HG02938 (cell line): ENCODE data around the gene UBD.

ENCODE experiments used
- ATAC-seq: cut with Tn5 transposase; IDR thresholded peaks from one replicate; pipeline ENCODE4 v1.9.1; 2021; ENCODE audit warnings: mild to moderate bottlenecking, moderate library complexity; ENCODE audit not compliant: unreplicated experiment

The UBD gene

DNA sequence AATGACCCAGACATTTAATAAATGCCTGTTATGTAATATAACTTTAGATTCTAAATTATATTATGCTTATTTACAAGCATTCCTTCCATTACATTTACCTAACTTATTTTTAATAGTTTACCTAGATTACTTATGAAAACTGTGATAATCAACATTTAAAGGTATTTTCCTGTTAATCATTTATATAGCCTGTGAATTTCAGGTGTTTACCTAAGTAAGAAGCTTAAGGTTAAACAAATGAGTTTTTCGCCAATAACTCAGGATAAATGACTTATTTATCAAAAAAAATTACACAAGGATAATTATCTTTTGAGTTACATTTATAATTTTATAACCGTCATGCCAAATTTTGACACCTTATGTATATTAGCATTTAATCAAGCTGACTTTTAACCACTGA is 35.5 kb downstream of the UBD start:
- ATAC-seq: no peak

DNA sequence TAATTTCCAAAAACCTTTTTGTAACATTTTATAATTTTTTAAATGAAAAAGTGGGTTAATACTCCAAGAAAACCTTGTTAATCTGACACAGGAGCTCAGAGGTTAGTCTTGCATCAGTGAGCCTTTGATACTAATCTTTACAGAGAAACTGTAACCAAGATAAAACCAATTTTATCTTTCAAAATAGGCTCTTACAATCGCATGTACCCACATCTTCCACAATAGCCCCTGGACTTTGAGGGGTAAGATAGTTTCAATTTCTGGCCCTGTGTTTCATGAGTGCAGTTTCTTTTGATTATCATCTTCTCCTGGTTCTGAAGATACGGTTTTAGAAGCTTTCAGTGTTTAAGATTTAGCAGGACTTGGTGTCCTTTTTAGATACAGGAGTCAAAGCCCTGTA is 37.3 kb downstream of the UBD start:
- no peak for ATAC-seq

DNA sequence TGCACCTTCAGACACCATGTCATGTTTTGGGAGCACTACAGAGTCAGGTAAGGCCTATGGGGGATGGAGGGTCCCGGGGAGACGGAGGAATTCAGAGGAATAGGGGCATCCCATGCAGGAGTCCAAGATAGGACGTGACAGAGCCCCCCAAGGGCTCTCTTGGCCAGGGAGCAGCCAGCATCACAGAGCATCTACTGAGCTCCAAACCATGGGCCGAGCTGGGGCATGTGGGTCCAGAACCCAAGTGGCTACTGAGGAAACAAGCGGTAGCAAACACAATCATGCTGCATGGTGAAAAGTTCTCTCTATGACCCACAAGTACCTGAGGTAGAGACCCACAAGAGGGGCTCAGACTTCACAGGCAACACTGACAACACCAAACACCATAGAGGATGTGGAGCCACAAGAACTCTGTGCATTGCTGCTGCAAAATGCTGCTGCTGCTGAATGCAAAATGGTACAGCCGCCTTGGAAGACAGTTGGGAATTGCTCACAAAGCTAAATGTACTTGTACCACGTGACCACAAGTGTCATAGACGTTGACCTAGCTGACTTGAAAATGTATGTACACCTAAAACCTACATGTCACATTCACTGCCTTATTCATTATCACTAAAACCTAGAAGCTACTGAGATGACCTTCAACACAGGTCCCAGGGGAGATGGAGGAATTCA is 38.4 kb downstream of the UBD start:
- no peak for ATAC-seq

DNA sequence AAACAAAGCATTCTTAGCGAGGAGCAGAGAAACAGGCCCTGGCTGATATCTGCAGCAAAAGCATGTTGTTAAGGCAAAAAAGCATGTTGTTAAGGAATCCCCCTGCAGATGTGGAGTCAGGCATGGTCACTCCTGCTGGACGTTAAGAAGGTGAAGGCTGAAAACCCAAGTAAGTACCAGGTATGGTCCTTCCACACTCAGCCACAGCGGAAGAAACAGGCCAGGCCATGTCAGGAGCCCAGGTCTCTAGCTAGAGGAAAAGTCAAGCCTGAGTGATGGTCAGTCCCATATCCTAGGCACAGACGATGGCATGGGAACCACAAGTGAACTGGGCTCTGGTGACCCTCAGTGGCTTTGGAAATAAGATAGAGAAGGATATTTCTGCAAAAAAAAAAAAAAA is 39.3 kb downstream of the UBD start:
- no peak for ATAC-seq

DNA sequence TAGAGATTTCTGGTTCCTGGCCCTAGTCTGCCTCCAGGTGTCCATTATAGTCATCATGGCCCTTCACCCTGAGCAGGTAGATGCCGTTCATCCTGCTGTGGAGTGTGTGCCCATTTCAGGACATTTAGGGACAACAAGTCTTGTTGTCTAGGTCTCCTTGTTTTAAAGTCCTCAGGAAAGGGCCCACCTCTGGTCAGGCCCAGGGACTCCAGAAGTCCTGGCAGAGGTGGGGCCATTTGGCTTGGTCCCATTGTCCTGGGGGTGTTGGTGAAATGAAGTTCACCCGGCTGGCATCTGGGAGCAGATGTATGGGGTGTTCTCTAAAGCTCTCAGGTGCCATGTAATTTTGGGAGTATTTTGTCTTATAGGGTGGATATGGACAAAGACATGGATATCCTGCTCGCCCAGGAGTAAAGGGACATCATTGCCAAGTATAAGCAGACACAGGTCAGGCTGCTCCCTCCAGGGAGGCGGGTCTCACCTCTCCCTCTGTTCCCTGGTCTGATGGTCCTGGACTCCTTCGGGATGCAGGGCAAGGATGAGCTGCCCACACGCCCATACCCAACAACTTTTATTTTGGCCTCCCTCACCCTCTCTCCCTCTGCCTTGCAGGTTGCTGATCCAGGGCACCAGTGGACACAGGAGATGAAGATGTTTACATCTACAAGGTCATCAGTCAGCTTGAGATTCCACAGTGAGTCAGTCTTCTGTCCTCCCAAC is 40.1 kb downstream of the UBD start:
- ATAC-seq: no peak

DNA sequence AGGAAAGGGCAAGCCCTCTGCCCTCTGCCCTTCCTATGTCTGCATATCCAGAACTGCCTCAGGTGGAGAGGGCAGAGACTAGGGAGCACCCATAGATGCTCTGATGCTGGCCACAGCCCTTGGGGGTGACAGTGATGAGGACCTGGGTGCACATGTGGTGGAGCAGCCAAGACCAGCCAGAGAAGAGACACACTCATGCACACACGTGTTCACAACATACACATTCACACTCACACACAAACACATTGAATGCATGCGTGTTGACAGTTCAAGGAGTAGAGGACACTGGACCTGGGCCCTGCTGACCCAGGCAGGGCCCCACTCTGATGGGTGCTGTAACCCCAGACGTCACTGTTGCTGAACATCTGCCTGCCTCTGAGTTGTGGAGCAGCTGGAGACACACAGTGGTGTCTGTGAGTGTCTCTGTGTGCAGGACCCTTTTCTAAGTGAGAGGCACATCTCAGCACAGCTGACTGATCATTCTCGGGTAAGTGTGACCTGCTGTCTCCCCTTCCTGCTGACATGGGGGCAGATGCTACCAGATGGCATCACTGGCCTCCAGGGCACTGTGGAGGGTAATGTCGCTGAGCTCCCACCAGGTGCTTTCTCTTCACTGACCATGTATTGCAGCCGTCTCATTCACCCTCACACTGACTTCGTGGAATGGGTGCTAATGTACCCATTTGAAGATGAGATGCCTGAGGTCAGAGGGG is 41.6 kb downstream of the UBD start:
- ATAC-seq: no peak

DNA sequence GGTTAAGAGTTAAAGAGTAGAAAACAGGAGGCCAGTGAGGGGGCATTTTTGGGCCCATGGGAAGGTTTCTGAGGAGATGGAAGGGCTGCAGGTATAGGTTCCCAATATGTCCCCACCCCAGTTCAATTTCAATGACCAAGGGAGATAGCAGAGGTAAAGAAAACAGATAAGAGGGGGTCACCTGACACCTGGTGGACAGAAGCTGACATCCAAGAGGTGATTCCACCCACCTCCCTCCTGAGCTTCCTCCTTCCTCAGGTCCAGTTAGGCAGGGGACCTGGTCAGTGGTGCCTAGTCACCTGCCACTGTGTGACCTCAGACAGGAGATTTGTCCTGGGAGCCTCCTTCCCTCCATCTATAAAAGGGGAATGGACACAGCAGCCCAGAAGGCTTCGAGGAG is 42.3 kb downstream of the UBD start:
- ATAC-seq: no peak

DNA sequence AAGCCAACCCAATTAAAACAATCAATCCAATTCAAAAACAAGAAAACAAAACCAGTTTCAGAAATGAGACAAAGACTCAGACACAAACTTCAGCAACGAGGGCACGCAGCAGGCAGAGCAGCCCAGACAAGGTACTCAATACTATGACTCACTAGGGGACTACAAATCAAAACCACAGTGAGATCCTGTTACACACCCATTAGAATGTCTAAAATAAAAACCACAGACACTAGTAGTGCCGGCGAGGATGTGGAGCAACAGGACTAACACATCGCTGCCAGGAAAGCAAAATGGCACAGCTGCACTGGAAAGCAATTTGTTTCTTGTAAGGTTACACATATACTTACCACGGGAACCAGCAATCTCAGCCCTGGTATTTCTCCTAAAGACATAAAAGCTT is 43.4 kb downstream of the UBD start:
- ATAC-seq: no peak

DNA sequence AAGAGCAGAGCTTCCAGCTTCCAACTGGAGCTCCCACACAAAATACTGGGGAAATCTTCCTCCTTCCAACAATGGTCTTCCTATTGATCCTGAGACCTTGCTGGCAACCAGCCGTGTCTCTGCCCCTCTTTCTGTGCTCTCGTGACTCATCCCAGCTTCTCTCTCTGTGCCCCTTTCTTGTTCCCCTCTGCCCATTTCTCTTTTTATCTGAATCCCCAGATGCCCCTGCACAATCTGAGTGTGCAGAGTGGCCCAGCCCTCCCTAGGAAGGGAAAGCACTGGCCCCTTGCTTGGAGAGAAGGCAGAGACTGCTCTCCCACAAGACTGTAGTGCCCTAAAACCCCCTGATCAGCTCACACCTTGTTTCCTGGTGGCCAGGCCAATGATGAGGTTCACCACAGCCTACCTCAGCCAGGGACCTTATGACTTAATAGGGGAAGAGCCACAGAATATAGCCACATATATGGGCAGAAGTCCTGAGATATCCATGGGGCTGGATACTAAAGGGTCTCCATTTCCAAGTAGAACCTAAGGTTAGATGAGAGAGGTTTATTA is 48.7 kb downstream of the UBD start:
- ATAC-seq: no peak

DNA sequence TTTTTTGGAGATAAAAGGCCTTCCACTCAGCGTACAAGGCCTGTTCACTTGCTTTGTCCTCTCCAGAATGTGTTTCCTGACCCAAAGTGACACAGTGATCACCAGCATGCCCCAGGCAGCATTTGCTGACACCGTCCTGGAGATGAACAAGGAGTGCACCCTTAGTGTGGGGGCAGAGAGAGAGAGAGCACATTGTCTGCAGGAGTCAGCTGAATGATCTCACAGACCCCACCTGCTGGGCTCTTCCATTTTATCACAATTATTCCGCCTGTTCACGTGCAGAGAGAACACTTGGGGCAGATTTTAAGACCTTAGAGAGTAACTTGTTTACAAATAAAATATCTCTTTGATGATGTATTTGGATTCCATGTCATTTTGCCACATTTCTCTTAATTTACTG is 49.3 kb downstream of the UBD start:
- ATAC-seq: no peak

DNA sequence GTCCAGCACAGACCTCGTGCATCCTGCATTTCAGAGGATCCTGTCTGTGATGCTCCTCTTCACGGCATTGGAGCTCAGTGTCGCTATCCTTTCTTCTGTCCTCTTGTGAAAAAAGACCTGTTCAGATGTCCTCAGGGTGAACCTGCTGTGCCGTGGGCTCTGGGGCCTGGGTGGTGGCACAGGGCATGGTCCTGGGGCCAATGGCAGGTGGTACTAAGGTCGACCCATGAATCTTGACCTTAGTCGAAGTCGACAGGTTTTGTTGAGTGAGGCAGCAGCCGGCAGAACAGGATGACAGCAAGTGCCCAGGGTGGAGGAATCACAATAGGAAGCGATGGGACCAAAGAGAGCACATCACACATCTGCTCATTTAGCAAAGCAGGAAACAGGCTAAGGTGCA is 49.8 kb downstream of the UBD start:
- ATAC-seq: no peak

DNA sequence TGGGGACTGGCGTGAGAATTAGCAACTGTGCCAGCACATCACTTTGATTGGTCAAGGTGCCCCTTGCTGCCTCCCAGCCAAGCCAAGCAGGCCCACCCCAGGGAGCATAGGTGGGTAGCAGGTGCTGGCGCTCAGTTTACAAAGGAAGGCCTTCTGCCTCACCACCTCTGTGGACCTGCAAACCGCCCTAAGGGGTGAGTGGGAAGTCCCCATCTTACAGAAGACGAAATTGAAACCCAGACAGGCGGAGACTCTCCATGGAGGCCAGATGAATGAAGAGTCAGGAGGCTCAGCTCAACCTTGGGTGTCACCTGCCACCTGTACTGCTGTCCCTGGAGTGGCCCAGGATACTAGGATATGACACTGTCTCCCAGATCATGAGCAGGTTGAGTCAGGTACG is 50.3 kb downstream of the UBD start:
- peak; percentile 67 for ATAC-seq

DNA sequence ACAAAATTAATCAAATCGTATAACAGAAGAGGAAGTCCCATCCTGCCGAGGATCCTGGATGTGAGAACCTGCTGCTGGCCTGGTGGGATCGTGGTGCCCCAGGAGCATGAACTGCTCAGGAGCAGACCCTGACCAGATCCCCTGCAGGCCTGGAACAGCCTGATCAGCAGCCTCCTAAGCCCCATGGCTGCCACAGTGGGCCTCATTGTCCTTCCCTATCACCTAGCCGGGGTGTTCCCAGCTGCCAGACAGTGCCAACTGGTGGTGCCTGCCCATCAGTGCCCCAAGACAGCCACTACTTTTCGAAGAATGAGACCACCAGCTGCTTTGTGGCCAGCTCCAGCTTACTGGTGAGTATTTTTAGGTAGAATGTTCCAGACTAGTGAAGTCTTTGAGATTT is 52.2 kb downstream of the UBD start:
- no peak for ATAC-seq

DNA sequence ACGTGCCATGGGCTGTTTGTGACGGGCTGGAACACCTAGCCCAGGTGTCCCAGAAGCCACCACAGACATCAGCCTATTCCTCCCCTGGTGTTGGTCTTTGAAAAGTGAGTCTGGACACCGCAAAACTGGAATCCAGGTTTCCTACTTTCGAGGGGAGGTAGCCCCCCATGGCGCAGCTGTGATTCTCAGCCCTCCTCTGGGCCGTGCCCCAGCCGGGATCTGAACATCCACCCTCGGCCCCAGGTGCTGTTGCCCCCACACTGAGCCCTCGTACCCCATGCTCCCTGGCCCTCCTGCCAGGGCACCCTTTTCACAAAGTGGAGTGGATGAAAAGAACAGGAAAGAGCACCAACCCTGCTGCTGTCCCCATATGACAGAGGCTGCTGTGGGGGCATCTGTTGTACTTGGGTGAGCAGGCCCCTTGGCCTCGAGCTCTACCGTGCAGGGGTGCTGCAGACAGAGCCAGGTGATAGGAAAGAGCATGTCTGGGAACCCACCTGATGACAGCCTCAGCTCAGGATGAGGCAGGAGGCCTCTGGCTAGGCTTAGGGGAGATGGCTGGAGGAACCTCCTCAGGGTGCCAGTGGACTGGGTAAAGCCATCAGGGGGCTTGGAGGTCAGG is 53.0 kb downstream of the UBD start:
- ATAC-seq: no peak

DNA sequence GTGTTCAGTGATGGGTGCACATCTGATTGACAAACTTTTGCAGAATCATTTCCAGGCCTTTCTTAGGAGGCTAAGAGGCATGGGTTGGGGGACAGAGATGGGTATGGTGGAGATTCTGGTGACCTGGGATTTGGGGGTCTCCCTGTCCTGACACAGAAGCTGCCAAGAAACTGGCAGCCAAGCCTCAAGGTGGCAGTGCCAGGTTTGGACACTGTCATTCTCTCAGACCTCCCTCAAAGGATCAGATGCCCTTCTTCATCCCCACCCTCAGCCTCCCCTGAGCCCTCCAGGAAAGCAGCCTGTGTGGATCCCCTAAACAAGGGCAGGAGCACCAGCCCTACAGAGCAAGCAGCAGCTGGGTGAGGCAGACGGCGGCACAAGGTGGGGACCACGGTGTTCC is 53.7 kb downstream of the UBD start:
- ATAC-seq: no peak
